ENCODE data around the gene MYH9. TPM values are rescaled to one million over a fixed set of nuclear protein-coding genes. Genes with fewer than 3 reads are reported as not detected.
"Not testable (repeated sequence)": the region's sequence is repeated elsewhere in the genome, so short reads cannot be mapped to it uniquely, and the experiment has no call there.

MYH9 gene
- total RNA-seq, 1 donor from 2014 or later, result 122 TPM

DNA sequence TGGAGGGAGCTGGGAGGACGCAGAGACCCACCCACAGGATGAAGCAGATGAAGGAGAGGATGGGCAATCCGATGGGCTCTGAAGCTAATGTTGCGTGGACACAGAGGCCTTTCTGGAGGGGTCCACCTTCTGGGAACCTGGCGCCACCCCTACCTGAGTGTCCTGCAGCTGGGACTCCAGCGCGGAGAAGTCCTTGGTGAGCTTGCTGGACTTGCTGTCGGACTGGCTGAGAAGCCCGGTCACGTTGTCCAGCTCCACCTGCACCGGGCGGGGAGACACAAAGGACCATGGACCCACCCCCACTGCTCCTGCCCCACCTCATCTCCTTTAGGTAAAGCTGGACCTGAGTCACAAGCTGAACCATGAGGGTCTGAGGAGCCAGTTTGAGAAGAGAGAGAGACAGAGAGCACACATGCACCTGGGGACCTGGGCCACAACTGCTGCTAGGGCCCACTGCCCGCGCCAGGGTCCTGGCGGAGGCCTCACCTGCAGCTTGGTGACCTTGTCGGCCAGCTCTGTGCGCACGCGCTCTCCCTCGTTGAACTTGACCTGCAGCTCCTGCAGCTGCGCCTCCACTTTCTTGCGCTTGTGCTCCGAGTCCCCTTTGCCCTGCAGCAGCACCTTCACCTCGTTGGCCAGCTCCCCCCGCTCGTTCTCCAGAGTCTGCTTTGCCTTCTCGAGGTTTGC lies 94.0 kb downstream of the MYH9 start:
- H3K36me3 Mint-ChIP-seq (ENCODE audit: unreplicated experiment), result peaks cover 27% of the 10 kb centered on the region
- TF ChIP-seq, protein P1, sequence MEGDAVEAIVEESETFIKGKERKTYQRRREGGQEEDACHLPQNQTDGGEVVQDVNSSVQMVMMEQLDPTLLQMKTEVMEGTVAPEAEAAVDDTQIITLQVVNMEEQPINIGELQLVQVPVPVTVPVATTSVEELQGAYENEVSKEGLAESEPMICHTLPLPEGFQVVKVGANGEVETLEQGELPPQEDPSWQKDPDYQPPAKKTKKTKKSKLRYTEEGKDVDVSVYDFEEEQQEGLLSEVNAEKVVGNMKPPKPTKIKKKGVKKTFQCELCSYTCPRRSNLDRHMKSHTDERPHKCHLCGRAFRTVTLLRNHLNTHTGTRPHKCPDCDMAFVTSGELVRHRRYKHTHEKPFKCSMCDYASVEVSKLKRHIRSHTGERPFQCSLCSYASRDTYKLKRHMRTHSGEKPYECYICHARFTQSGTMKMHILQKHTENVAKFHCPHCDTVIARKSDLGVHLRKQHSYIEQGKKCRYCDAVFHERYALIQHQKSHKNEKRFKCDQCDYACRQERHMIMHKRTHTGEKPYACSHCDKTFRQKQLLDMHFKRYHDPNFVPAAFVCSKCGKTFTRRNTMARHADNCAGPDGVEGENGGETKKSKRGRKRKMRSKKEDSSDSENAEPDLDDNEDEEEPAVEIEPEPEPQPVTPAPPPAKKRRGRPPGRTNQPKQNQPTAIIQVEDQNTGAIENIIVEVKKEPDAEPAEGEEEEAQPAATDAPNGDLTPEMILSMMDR (IDR thresholded peaks at IDR 0.05; ENCODE audit: partially characterized antibody, unreplicated experiment), result no peak
- no peaks in the 10 kb centered on the region for H3K4me1 Mint-ChIP-seq (ENCODE audit: low read depth, unreplicated experiment)
- no peak overlapping the region for H3K4me3 Mint-ChIP-seq (ENCODE audit: unreplicated experiment)
- H3K27me3 Mint-ChIP-seq (ENCODE audit: unreplicated experiment), result peaks cover 4% of the 10 kb centered on the region
- no peak overlapping the region for H3K27ac Mint-ChIP-seq (ENCODE audit: unreplicated experiment)
- DNase-seq, result no peak
- peaks cover 10% of the 10 kb centered on the region for H3K9me3 Mint-ChIP-seq (ENCODE audit: unreplicated experiment)

DNA sequence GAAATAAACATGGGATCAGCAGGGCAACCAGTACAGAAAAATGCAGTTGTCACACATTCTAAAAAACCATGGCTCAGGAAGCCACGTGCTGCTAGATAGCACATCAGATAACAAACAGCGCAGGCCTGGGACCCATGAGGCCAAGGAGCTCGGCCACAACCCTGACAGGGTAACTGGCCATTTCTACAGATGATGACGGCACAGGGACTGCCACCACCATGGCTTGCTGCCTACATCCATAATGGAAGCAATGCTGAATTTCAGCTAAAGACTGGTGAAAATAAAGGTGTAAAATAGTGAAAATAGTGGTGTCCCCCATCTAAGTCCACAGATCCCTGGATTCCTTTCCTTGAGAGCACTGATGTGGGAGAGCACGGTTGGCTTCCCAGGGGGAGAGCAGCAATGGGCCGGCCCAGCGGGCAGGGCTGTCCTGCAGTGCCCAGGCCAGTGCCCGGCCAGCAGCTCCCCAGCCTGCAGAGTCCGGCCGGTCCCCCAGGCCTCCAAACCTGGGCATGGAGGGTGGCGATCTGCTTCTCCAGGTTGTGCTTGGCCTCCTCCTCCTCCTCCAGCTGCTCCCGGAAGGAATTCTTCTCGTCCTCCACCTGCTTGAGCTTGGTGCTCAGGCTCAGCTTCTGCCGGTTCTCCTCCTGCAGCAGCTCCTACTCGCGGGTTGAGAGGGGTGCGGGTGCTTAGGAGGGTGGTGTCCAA lies 94.8 kb downstream of the MYH9 start:
- Mint-ChIP-seq H3K27ac (ENCODE audit: unreplicated experiment) (no peak overlapping the region), H3K4me1 (ENCODE audit: low read depth, unreplicated experiment) (no peaks in the 10 kb centered on the region), H3K36me3 (ENCODE audit: unreplicated experiment) (peaks cover 29% of the 10 kb centered on the region), H3K9me3 (ENCODE audit: unreplicated experiment) (peaks cover 12% of the 10 kb centered on the region), H3K4me3 (ENCODE audit: unreplicated experiment) (no peak overlapping the region), H3K27me3 (ENCODE audit: unreplicated experiment) (peaks cover 4% of the 10 kb centered on the region)
- TF ChIP-seq, protein P1 (IDR thresholded peaks at IDR 0.05; ENCODE audit: partially characterized antibody, unreplicated experiment), result no peak
- DNase-seq, result no peak

- Mint-ChIP-seq H3K4me1 (ENCODE audit: low read depth, unreplicated experiment) (no peaks in the 10 kb centered on the region), H3K27me3 (ENCODE audit: unreplicated experiment) (peaks cover 4% of the 10 kb centered on the region), H3K9me3 (ENCODE audit: unreplicated experiment) (peaks cover 13% of the 10 kb centered on the region), H3K4me3 (ENCODE audit: unreplicated experiment) (no peak overlapping the region), H3K36me3 (ENCODE audit: unreplicated experiment) (peaks cover 26% of the 10 kb centered on the region), H3K27ac (ENCODE audit: unreplicated experiment) (peak overlapping the region; percentile 66)
- TF ChIP-seq, protein P1 (IDR thresholded peaks at IDR 0.05; ENCODE audit: partially characterized antibody, unreplicated experiment), result no peak
- DNase-seq, result no peak
Observed at GRCh38 chr22:36291831-36292740, 95.7 kb downstream of the MYH9 start.

DNA sequence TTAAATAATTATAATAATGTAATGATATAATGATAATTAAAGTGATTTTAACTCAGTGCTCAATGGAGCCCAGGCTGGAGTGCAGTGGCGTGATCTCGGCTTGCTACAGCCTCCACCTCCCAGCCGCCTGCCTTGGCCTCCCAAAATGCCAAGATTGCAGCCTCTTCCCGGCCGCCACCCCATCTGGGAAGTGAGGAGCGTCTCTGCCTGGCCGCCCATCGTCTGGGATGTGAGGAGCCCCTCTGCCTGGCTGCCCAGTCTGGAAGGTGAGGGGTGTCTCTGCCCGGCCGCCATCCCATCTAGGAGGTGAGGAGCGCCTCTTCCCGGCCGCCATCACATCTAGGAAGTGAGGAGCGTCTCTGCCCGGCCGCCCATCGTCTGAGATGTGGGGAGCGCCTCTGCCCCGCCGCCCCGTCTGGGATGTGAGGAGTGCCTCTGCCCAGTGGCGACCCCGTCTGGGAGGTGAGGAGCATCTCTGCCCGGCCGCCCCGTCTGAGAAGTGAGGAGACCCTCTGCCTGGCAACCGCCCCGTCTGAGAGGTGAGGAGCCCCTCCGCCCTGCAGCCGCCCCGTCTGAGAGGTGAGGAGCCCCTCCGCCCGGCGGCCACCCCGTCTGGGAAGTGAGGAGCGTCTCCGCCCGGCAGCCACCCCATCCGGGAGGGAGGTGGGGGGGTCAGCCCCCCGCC lies 97.2 kb downstream of the MYH9 start:
- DNase-seq; H3K27ac Mint-ChIP-seq (ENCODE audit: unreplicated experiment); H3K27me3 Mint-ChIP-seq (ENCODE audit: unreplicated experiment); H3K4me1 Mint-ChIP-seq (ENCODE audit: low read depth, unreplicated experiment); H3K4me3 Mint-ChIP-seq (ENCODE audit: unreplicated experiment): not testable (repeated sequence)
- H3K36me3 Mint-ChIP-seq (ENCODE audit: unreplicated experiment), result peaks cover 24% of the 10 kb centered on the region
- peaks cover 13% of the 10 kb centered on the region for H3K9me3 Mint-ChIP-seq (ENCODE audit: unreplicated experiment)

DNA sequence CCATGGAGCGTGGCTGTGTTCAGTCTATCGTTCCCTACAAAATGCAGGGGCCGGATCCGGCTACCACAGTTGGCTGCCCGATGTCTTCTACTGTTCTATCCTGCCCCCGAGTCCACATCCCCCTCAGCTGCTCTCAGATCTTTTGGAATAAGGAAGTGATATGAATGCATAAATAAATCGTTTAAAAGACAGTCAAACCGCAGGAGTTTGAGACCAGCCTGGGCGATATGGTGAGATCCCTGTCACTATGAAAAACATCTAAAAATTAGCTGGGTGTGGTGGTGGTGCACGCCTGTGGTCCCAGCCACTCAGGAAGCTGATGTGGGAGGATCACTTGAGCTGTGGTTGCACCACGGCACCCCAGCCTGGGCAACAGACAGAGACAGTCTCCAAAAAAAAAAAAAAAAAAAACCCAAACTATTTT lies 97.8 kb downstream of the MYH9 start:
- H3K36me3 Mint-ChIP-seq (ENCODE audit: unreplicated experiment), result peaks cover 24% of the 10 kb centered on the region
- DNase-seq; H3K4me3 Mint-ChIP-seq (ENCODE audit: unreplicated experiment); H3K27ac Mint-ChIP-seq (ENCODE audit: unreplicated experiment); H3K27me3 Mint-ChIP-seq (ENCODE audit: unreplicated experiment); H3K4me1 Mint-ChIP-seq (ENCODE audit: low read depth, unreplicated experiment): not testable (repeated sequence)
- peaks cover 13% of the 10 kb centered on the region for H3K9me3 Mint-ChIP-seq (ENCODE audit: unreplicated experiment)

All from glutamatergic neuron (in vitro differentiated cells).